A549 treated with DMSO at 1 μM for 4 hours (cell line): ENCODE measurements around the gene ITGB6. TPM values are rescaled to one million over a fixed set of nuclear protein-coding genes. Genes with fewer than 3 reads are reported as not detected.

ENCODE experiments used
- total RNA-seq: library from RNA; stranded (reverse); fragments of 200-300 nt; extraction: Qiagen RNA extraction; gene quantifications from 5 replicates; pipeline ENCODE4 v1.2.3, GENCODE V29; 2022; ENCODE audit warnings: low read depth

ITGB6 gene
- 0.56 to 1.8 TPM (median 1.0 TPM) in 5 replicates for total RNA-seq

GRCh38 chr2:160199683-160200389, at the start of gene ITGB6:
Gene ITGB6, minus strand, starts transcription at chr2:160200272. Its CDS starts 209 bp downstream, at chr2:160200063.

GRCh38 chr2:160062292-160063005, 137.6 kb downstream of the ITGB6 start, which contains the start of gene PLA2R1:
Gene PLA2R1, minus strand, starts transcription at chr2:160062615. Its CDS starts 212 bp downstream, at chr2:160062403.

Other genes starting within 250 kb of the ITGB6 start
- gene PLA2R1, start 137.7 kb downstream of the ITGB6 start, total RNA-seq: 1.8 to 3.8 TPM (median 2.5 TPM) in 5 replicates